Liver (tissue), 9 donors: ENCODE measurements around the gene ASGR2. TPM values are rescaled to one million over a fixed set of nuclear protein-coding genes. Genes with fewer than 3 reads are reported as not detected.

ENCODE experiments used
- DNase-seq: peaks from one replicate; pipeline ENCODE4 v3.0.0-alpha.2; 2017; ENCODE audit warnings: low spot score
- H3K27ac ChIP-seq, 2 donors: one replicate each; pipeline ENCODE4 v1.7.0; 2013; ENCODE audit warnings: inconsistent platforms in 2 of 2, low read length in 2 of 2, control low read depth in 1 of 2, low read depth in 1 of 2, mild to moderate bottlenecking in 1 of 2
- H3K27me3 ChIP-seq, 4 donors: one replicate each; pipeline versions ENCODE4 v1.6.1 to v1.7.0; 2013; ENCODE audit warnings: low read length in 3 of 4, inconsistent platforms in 1 of 4, mild to moderate bottlenecking in 1 of 4, moderate library complexity in 1 of 4; ENCODE audit not compliant: control insufficient read depth in 4 of 4, insufficient read depth in 4 of 4
- H3K36me3 ChIP-seq, 4 donors: one replicate each; pipeline versions ENCODE4 v1.6.1 to v1.7.0; 2013; ENCODE audit warnings: low read length in 3 of 4, mild to moderate bottlenecking in 3 of 4, low read depth in 1 of 4, moderate library complexity in 1 of 4; ENCODE audit not compliant: control insufficient read depth in 4 of 4, insufficient read depth in 3 of 4
- H3K4me1 ChIP-seq, 4 donors: one replicate each; pipeline versions ENCODE4 v1.6.1 to v1.7.0; 2013; ENCODE audit warnings: low read length in 3 of 4, mild to moderate bottlenecking in 3 of 4, moderate library complexity in 1 of 4; ENCODE audit not compliant: control insufficient read depth in 4 of 4, insufficient read depth in 4 of 4
- H3K4me3 ChIP-seq, 3 donors: one replicate each; pipeline versions ENCODE4 v1.6.1 to v1.7.0; 2013; ENCODE audit warnings: low read length in 3 of 3, control low read depth in 1 of 3, low read depth in 1 of 3, mild to moderate bottlenecking in 1 of 3
- H3K9ac ChIP-seq, 2 donors: one replicate each; pipeline ENCODE4 v1.7.0; 2013; ENCODE audit warnings: low read length in 2 of 2, mild to moderate bottlenecking in 2 of 2, moderate library complexity in 2 of 2, control low read depth in 1 of 2, low read depth in 1 of 2
- H3K9me3 ChIP-seq, 4 donors: one replicate each; pipeline versions ENCODE4 v1.6.1 to v1.7.0; 2013; ENCODE audit warnings: low read length in 3 of 4; ENCODE audit not compliant: control insufficient read depth in 4 of 4
- ATF3 ChIP-seq: IDR thresholded peaks from 2 replicates; pipeline ENCODE4 v1.6.1; 2016; ENCODE audit warnings: antibody characterized with exemption
- CTCF ChIP-seq: fragments of 150-350 bp; IDR thresholded peaks from 2 replicates; pipeline ENCODE4 v1.5.1; 2017; ENCODE audit warnings: improper control_type of control experiment, low read depth, low read length; ENCODE audit not compliant: missing input control
- EGR1 ChIP-seq, 2 donors: IDR thresholded peaks; 2 replicates each; pipeline ENCODE4 v1.6.1; 2016 to 2018; ENCODE audit warnings: antibody characterized with exemption in 2 of 2, low read depth in 2 of 2
- FOXA1 ChIP-seq: IDR thresholded peaks from 2 replicates; pipeline ENCODE4 v1.6.1; 2016; ENCODE audit warnings: antibody characterized with exemption
- HNF4A ChIP-seq, 2 donors: conservative IDR thresholded peaks; 2 replicates each; pipeline ENCODE4 v1.6.1; 2016; ENCODE audit warnings: antibody characterized with exemption in 2 of 2, mild to moderate bottlenecking in 2 of 2
- HNF4G ChIP-seq: IDR thresholded peaks from 2 replicates; pipeline ENCODE4 v1.6.1; 2016; ENCODE audit warnings: antibody characterized with exemption
- RAD21 ChIP-seq, 2 donors: IDR thresholded peaks; 2 replicates each; pipeline ENCODE4 v1.6.1; 2016; ENCODE audit warnings: antibody characterized with exemption in 2 of 2, mild to moderate bottlenecking in 2 of 2
- RXRA ChIP-seq, 2 donors: IDR thresholded peaks; 2 replicates each; pipeline ENCODE4 v1.6.1; 2017 to 2018; ENCODE audit warnings: antibody characterized with exemption in 2 of 2, mild to moderate bottlenecking in 1 of 2
- SP1 ChIP-seq: IDR thresholded peaks from 2 replicates; pipeline ENCODE4 v1.6.1; 2018; ENCODE audit warnings: antibody characterized with exemption, mild to moderate bottlenecking
- TAF1 ChIP-seq: conservative IDR thresholded peaks from 2 replicates; pipeline ENCODE4 v1.6.1; 2016; ENCODE audit warnings: antibody characterized with exemption, mild to moderate bottlenecking
- YY1 ChIP-seq: IDR thresholded peaks from 2 replicates; pipeline ENCODE4 v1.6.1; 2016; ENCODE audit warnings: antibody characterized with exemption, mild to moderate bottlenecking
- ZBTB33 ChIP-seq: IDR thresholded peaks from 2 replicates; pipeline ENCODE4 v1.6.1; 2016; ENCODE audit warnings: antibody characterized with exemption
- WGBS: extraction: QIAGEN DNeasy Blood & Tissue Kit; methylation state at CpG from one replicate; pipeline ENCODE4 v1.1.7; 2013; 5-methylcytosine and 5-hydroxymethylcytosine counted together
- polyA plus RNA-seq, 2 donors: library from polyadenylated mRNA; stranded (reverse) in 1 of 2; unstranded in 1 of 2; fragments of 200-250 nt in 1 of 2; fragments of >200 nt in 1 of 2; fragmentation: Nextera tagmentation in 1 of 2; extraction: Ambion mirVana in 1 of 2; gene quantifications; one replicate each; pipeline versions ENCODE4 v1.2.1 to v1.2.3, GENCODE V29; 2013 to 2015
- total RNA-seq, 2 donors: library from RNA; depleted of rRNA; stranded (reverse); fragments of >200 nt; gene quantifications; one replicate each; pipeline ENCODE4 v1.2.3, GENCODE V29; 2014
- TF ChIP-seq, protein P1 (sequence below): IDR thresholded peaks from 2 replicates; pipeline ENCODE4 v1.6.1; 2016; ENCODE audit warnings: antibody characterized with exemption, mild to moderate bottlenecking
- donor health status: healthy.
- donor health status: healthy.
- donor health status: healthy.
- donor health status: healthy.
- donor health status: healthy.

Gene ASGR2
- total and polyA plus RNA-seq, 4 donors: 188 to 657 (median 493) TPM

DNA sequence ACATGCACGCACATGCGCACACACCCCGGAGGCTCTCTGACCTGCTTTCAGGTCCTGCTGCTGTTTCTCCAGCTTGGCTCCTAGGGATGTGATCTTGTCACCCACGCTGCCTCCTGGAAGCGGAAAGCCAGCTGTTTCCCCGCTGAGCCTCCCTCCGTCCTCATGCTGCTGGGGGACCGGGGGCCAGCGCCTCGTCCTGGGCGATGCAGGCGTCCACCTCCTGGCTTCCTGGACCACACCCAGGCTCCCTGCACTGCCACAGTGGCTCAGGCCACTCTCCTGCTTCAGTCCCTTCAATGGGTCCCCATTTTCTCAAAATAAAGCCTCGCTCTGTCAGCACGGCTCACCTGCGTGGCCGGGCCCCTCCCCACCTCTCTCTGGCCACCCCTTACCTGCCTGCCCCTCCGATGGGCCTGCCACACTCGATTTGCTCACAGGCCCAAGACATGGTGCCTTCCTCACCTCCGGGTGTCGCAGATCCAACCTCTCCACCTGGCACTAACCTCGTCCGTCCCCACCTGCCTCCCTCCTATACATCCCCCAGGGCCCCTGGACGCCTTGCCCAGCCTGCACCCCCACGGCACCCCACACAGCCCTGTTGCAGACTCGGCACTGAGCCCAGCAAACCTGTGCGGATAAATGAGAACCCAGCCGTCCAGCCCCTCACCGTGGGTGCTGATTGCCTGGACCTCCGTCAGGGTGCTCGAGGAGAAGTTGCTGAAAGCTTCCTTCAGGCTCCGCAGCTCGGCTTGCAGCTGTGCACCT, 6.6 kb downstream of the ASGR2 start:
- no peak overlapping the region for H3K9ac ChIP-seq
- no peak for DNase-seq
- peaks cover 0 to 30% (median 20%) of the 10 kb centered on the region in 4 donors for H3K36me3 ChIP-seq
- no peaks in the 10 kb centered on the region for H3K9me3 ChIP-seq
- no peak overlapping the region for H3K4me3 ChIP-seq
- TF ChIP-seq TAF1 (no peak), RXRA (IDR thresholded peaks at IDR 0.05) (no peak), CTCF (no peak), FOXA1 (no peak), SP1 (no peak), ATF3 (no peak), ZBTB33 (no peak), HNF4A (conservative IDR thresholded peaks at IDR 0.05) (no peak), YY1 (no peak), RAD21 (IDR thresholded peaks at IDR 0.05) (no peak), EGR1 (IDR thresholded peaks at IDR 0.05; ENCODE audit: low read depth in 2 of 2) (no peak)
- TF ChIP-seq, protein P1, sequence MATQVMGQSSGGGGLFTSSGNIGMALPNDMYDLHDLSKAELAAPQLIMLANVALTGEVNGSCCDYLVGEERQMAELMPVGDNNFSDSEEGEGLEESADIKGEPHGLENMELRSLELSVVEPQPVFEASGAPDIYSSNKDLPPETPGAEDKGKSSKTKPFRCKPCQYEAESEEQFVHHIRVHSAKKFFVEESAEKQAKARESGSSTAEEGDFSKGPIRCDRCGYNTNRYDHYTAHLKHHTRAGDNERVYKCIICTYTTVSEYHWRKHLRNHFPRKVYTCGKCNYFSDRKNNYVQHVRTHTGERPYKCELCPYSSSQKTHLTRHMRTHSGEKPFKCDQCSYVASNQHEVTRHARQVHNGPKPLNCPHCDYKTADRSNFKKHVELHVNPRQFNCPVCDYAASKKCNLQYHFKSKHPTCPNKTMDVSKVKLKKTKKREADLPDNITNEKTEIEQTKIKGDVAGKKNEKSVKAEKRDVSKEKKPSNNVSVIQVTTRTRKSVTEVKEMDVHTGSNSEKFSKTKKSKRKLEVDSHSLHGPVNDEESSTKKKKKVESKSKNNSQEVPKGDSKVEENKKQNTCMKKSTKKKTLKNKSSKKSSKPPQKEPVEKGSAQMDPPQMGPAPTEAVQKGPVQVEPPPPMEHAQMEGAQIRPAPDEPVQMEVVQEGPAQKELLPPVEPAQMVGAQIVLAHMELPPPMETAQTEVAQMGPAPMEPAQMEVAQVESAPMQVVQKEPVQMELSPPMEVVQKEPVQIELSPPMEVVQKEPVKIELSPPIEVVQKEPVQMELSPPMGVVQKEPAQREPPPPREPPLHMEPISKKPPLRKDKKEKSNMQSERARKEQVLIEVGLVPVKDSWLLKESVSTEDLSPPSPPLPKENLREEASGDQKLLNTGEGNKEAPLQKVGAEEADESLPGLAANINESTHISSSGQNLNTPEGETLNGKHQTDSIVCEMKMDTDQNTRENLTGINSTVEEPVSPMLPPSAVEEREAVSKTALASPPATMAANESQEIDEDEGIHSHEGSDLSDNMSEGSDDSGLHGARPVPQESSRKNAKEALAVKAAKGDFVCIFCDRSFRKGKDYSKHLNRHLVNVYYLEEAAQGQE: no peak
- 90% methylated on average over 32 of the region's 32 CpGs for WGBS
- H3K27ac ChIP-seq: no peak overlapping the region
- no peaks in the 10 kb centered on the region for H3K27me3 ChIP-seq
- peaks cover 2 to 29% (median 21%) of the 10 kb centered on the region in 4 donors for H3K4me1 ChIP-seq

DNA sequence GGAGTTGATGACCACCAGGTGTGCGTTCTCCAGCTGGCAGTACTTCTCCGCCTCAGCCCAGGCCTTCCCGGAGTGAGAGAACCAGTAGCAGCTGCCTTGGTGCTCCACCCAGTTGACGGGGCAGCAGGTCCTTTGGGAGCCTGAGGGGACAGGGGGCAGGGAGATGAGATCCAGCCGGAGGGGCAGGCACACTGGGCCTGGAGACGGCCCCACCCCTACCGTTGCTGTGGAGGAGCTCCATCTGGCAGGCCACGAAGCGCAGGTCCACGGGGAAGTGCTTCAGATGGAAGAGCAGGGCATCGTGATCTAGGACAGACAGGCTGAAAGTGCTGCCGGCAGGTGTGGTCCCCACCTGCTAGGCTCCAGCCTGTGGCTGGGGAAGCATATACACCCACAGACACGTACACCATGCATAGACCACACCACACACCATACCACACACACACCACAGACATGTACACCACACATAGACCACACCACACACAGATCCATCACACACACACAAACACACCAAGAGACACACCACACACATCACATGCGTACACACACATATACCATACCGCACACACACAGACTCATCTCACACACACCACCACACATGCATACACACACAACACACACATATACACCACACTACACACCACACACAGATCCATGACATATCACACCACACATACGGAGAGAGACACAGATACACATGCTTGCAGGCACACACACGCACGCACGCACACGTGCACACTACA, 7.4 kb downstream of the ASGR2 start:
- H3K4me3 ChIP-seq: no peak overlapping the region
- H3K27ac ChIP-seq: no peak overlapping the region
- no peak for DNase-seq
- TF ChIP-seq, protein P1: no peak
- TF ChIP-seq HNF4G (no peak), TAF1 (no peak)
- H3K9ac ChIP-seq: no peak overlapping the region
- H3K27me3 ChIP-seq: no peaks in the 10 kb centered on the region
- peaks cover 0 to 35% (median 27%) of the 10 kb centered on the region in 4 donors for H3K36me3 ChIP-seq
- H3K4me1 ChIP-seq: peaks cover 2 to 23% (median 18%) of the 10 kb centered on the region in 4 donors
- 86% methylated on average over 20 of the region's 20 CpGs for WGBS
- no peaks in the 10 kb centered on the region for H3K9me3 ChIP-seq
